Liver (tissue), 3 donors: ENCODE results near the gene B3GAT1.

Experiments
- ATF3 ChIP-seq: IDR thresholded peaks from 2 replicates; pipeline ENCODE4 v1.6.1; 2016; ENCODE audit warnings: antibody characterized with exemption
- CTCF ChIP-seq: fragments of 150-350 bp; IDR thresholded peaks from 2 replicates; pipeline ENCODE4 v1.5.1; 2017; ENCODE audit warnings: improper control_type of control experiment, low read depth, low read length; ENCODE audit not compliant: missing input control
- GABPA ChIP-seq, 2 donors: IDR thresholded peaks in 1 of 2; conservative IDR thresholded peaks in 1 of 2; 2 replicates each; pipeline ENCODE4 v1.6.1; 2016; ENCODE audit warnings: antibody characterized with exemption in 2 of 2, mild to moderate bottlenecking in 1 of 2, moderate library complexity in 1 of 2
- HNF4G ChIP-seq: IDR thresholded peaks from 2 replicates; pipeline ENCODE4 v1.6.1; 2016; ENCODE audit warnings: antibody characterized with exemption
- MAX ChIP-seq: IDR thresholded peaks from 2 replicates; pipeline ENCODE4 v1.6.1; 2016; ENCODE audit warnings: antibody characterized with exemption
- RAD21 ChIP-seq, 2 donors: IDR thresholded peaks; 2 replicates each; pipeline ENCODE4 v1.6.1; 2016; ENCODE audit warnings: antibody characterized with exemption in 2 of 2, mild to moderate bottlenecking in 2 of 2
- REST ChIP-seq: IDR thresholded peaks from 2 replicates; pipeline ENCODE4 v1.6.1; 2016; ENCODE audit warnings: antibody characterized with exemption, mild to moderate bottlenecking
- RXRA ChIP-seq, 2 donors: IDR thresholded peaks; 2 replicates each; pipeline ENCODE4 v1.6.1; 2017 to 2018; ENCODE audit warnings: antibody characterized with exemption in 2 of 2, mild to moderate bottlenecking in 1 of 2
- YY1 ChIP-seq: IDR thresholded peaks from 2 replicates; pipeline ENCODE4 v1.6.1; 2016; ENCODE audit warnings: antibody characterized with exemption, mild to moderate bottlenecking
- donor health status: healthy.
- donor health status: healthy.

- TF ChIP-seq REST (no peak), CTCF (no peak), RAD21 (IDR thresholded peaks at IDR 0.05) (no peak), YY1 (no peak), GABPA (IDR thresholded peaks at IDR 0.05 in 1 of 2, conservative IDR thresholded peaks at IDR 0.05 in 1 of 2) (no peak), MAX (no peak), RXRA (IDR thresholded peaks at IDR 0.05) (no peak), HNF4G (no peak), ATF3 (no peak)
These were observed 53.1 kb downstream of the B3GAT1 start for GRCh38 chr11:134358856-134359490.
